SU-DHL-6 (cell line): Measurements from ENCODE around the gene RPLP1.

Source experiments
- H2AFZ ChIP-seq: fragments of 200-600 bp; sonication (generic); 2 replicates; pipeline ENCODE4 v1.6.1; 2014; ENCODE audit warnings: low read depth, mild to moderate bottlenecking, moderate library complexity, mixed read lengths, antibody characterized with exemption, low read length; ENCODE audit not compliant: severe bottlenecking
- H3F3A ChIP-seq: fragments of 200-600 bp; shearing (Covaris generic); 2 replicates; pipeline ENCODE4 v1.6.0; 2016; ENCODE audit warnings: antibody characterized with exemption, mild to moderate bottlenecking; ENCODE audit not compliant: insufficient read depth
- H3K27ac ChIP-seq: fragments of 200-600 bp; sonication (generic); 2 replicates; pipeline ENCODE4 v1.5.1; 2016; ENCODE audit warnings: low read depth, mild to moderate bottlenecking, low read length, moderate library complexity, mixed read lengths
- H3K27me3 ChIP-seq: fragments of 200-600 bp; sonication (generic), shearing (Covaris generic); 2 replicates; pipeline ENCODE4 v1.6.0; 2014; ENCODE audit warnings: mild to moderate bottlenecking, low read length
- H3K36me3 ChIP-seq: fragments of 200-600 bp; sonication (generic); 2 replicates; pipeline ENCODE4 v1.6.1; 2014; ENCODE audit warnings: mild to moderate bottlenecking, low read length, mixed read lengths
- H3K4me2 ChIP-seq: fragments of 300-600, 200-600 bp; shearing (Covaris generic), sonication (generic); 2 replicates; pipeline ENCODE4 v1.6.0; 2014; ENCODE audit warnings: low read length, low read depth, mild to moderate bottlenecking; ENCODE audit not compliant: poor library complexity, severe bottlenecking
- H3K4me3 ChIP-seq: fragments of 200-600 bp; sonication (generic); 2 replicates; pipeline ENCODE4 v1.5.1; 2014; ENCODE audit warnings: antibody characterized with exemption, low read length, mild to moderate bottlenecking, mixed read lengths; ENCODE audit not compliant: insufficient read depth, poor library complexity, severe bottlenecking
- H3K79me2 ChIP-seq: fragments of 200-600 bp; sonication (generic); 2 replicates; pipeline ENCODE4 v1.6.1; 2014; ENCODE audit warnings: mild to moderate bottlenecking, low read length, moderate library complexity; ENCODE audit not compliant: insufficient read depth
- H3K9ac ChIP-seq: fragments of 200-600 bp; sonication (generic); 2 replicates; pipeline ENCODE4 v1.7.0; 2014; ENCODE audit warnings: mild to moderate bottlenecking, low read length
- H3K9me2 ChIP-seq: fragments of 200-600 bp; sonication (generic); replicated peaks from 2 replicates; pipeline ENCODE4 v1.6.1; 2014; ENCODE audit warnings: low read length; ENCODE audit not compliant: insufficient read depth
- H3K9me3 ChIP-seq: fragments of 200-600 bp; sonication (generic); 2 replicates; pipeline ENCODE4 v1.6.1; 2014; ENCODE audit warnings: low read length, mixed read lengths; ENCODE audit not compliant: insufficient read depth
- H4K20me1 ChIP-seq: fragments of 200-600 bp; sonication (generic); 2 replicates; pipeline ENCODE4 v1.6.1; 2014; ENCODE audit warnings: low read depth, mild to moderate bottlenecking, antibody characterized with exemption, low read length, moderate library complexity, mixed read lengths
- EZH2phosphoT487 ChIP-seq: fragments of 200-600 bp; sonication (generic), shearing (Covaris generic); conservative IDR thresholded peaks from 2 replicates; pipeline ENCODE4 v1.6.1; 2018; ENCODE audit warnings: mild to moderate bottlenecking, antibody characterized with exemption, low read length, moderate library complexity, mixed read lengths
- TF ChIP-seq, protein P1 (sequence below): fragments of 200-600 bp; sonication (generic); IDR thresholded peaks from one replicate; pipeline ENCODE4 v1.5.1; 2017; ENCODE audit warnings: antibody characterized with exemption, mild to moderate bottlenecking, low read length, moderate library complexity; ENCODE audit not compliant: insufficient read depth, poor library complexity, severe bottlenecking

RPLP1 gene

DNA sequence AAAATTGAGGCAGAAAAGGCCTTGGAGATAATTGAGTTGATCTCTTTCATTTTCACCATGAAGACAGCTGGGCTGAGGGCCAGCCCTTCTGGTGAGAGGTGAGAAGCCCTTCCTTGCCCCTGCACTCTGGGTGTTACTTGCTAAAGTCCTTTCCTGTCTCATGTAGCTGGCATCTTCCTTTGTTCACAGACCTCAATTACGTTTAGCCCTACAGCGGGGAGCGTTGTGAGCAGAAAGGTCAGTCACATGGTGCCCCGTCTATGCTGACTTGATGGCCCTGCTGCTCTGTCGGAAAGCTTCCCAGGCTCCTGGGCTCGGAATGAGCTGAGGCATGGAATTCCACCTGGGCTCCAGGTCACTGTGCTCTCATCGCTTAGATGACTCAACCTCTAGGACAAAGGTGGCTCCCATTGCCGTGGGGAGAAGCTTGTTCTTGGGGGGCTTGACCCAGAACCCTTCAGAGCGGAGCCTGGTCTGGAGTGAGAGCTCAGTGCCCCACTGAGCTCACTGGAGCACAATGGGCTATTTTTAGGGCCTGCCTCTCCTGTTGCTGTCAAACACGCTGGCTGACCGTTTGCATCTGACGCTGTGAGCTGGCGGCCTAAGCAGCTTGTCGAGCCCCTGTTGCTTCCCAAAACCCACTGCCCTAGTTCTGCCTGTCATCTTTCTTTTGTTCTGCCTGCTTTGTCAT lies 47.0 kb downstream of the RPLP1 start:
- no peak for TF ChIP-seq EZH2phosphoT487
- TF ChIP-seq, protein P1, sequence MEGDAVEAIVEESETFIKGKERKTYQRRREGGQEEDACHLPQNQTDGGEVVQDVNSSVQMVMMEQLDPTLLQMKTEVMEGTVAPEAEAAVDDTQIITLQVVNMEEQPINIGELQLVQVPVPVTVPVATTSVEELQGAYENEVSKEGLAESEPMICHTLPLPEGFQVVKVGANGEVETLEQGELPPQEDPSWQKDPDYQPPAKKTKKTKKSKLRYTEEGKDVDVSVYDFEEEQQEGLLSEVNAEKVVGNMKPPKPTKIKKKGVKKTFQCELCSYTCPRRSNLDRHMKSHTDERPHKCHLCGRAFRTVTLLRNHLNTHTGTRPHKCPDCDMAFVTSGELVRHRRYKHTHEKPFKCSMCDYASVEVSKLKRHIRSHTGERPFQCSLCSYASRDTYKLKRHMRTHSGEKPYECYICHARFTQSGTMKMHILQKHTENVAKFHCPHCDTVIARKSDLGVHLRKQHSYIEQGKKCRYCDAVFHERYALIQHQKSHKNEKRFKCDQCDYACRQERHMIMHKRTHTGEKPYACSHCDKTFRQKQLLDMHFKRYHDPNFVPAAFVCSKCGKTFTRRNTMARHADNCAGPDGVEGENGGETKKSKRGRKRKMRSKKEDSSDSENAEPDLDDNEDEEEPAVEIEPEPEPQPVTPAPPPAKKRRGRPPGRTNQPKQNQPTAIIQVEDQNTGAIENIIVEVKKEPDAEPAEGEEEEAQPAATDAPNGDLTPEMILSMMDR: no peak
- Histone ChIP-seq H3K4me2 (no peak overlapping the region), H3K79me2 (no peaks in the 10 kb centered on the region)

DNA sequence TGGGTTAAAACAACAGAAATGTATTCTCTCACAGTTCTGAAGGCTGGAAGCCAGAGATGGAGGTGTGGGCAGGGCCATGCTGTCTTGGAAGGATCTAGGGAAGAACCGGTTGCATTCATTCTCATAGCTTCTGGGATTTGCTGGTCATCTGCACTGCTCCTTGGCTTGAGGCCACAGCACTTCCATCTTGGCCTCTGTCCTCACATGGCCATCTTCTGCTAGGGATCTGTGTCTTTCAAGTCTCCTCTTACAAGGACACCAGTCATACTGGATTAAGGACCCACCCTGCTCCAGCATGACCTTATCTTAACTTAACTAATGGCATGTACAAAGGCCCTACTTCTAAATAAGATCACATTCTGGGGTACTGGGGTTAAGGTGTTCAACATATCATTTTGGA lies 47.7 kb downstream of the RPLP1 start:
- Histone ChIP-seq H3K9ac (no peak overlapping the region), H3F3A (no peaks in the 10 kb centered on the region), H3K79me2 (no peaks in the 10 kb centered on the region), H3K9me2 (no peaks in the 10 kb centered on the region), H2AFZ (no peak overlapping the region), H4K20me1 (no peaks in the 10 kb centered on the region), H3K36me3 (no peaks in the 10 kb centered on the region), H3K9me3 (no peaks in the 10 kb centered on the region), H3K27ac (no peak overlapping the region), H3K27me3 (no peaks in the 10 kb centered on the region), H3K4me2 (no peak overlapping the region), H3K4me3 (no peak overlapping the region)
- TF ChIP-seq EZH2phosphoT487: no peak
- TF ChIP-seq, protein P1: no peak

More for the DNA sequence above, 47.0 kb downstream of the RPLP1 start:
- H3K9me2 ChIP-seq: no peaks in the 10 kb centered on the region
- H3K9me3 ChIP-seq: no peaks in the 10 kb centered on the region
- H4K20me1 ChIP-seq: no peaks in the 10 kb centered on the region
- H3F3A ChIP-seq: no peaks in the 10 kb centered on the region
- no peak overlapping the region for H3K27ac ChIP-seq
- no peaks in the 10 kb centered on the region for H3K27me3 ChIP-seq
- no peaks in the 10 kb centered on the region for H3K36me3 ChIP-seq
- H2AFZ ChIP-seq: no peak overlapping the region
- H3K4me3 ChIP-seq: no peak overlapping the region
- no peak overlapping the region for H3K9ac ChIP-seq

DNA sequence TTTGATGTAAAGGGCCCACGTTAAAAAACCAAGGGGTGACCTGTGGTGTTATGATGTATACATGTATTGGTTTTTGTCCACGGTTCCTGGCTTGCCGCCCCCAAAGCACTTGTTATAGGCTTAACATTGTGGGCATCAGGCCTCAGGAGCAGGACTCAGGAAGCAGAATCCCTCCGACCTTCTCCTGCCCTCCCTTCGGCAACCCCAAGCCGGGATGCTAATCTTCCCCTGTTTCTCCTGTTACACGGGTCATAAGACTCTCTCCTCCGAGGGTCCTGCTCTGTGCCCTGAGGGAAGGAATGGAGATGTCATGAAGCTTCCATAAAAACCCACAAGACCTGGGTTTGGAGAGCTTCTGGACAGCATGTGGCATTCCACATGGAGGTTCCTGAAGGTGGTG lies 48.8 kb downstream of the RPLP1 start:
- no peak overlapping the region for H3K4me3 ChIP-seq
- no peaks in the 10 kb centered on the region for H4K20me1 ChIP-seq

More for the DNA sequence above, 48.8 kb downstream of the RPLP1 start:
- Histone ChIP-seq H3K9me3 (no peaks in the 10 kb centered on the region), H3K79me2 (no peaks in the 10 kb centered on the region), H3K27ac (no peak overlapping the region), H3K36me3 (no peaks in the 10 kb centered on the region), H3K9me2 (no peaks in the 10 kb centered on the region), H3K4me2 (no peak overlapping the region), H3K27me3 (no peaks in the 10 kb centered on the region), H2AFZ (no peak overlapping the region), H3F3A (no peaks in the 10 kb centered on the region), H3K9ac (no peak overlapping the region)
- TF ChIP-seq EZH2phosphoT487: no peak
- TF ChIP-seq, protein P1: no peak
